Right lobe of liver (tissue), 6 donors: ENCODE data around the gene FILIP1L. TPM values are rescaled to one million over a fixed set of nuclear protein-coding genes. Genes with fewer than 3 reads are reported as not detected.

Source experiments
- ATAC-seq, 4 donors: fragments of 200-7000 bp; cut with Tn5 transposase; one replicate each; pipeline ENCODE4 v1.9.1; 2020; ENCODE audit warnings: mild to moderate bottlenecking in 4 of 4, moderate library complexity in 4 of 4
- DNase-seq, 3 donors: peaks; one replicate each; pipeline ENCODE4 v3.0.0-alpha.2; 2020
- H3K27ac ChIP-seq, 3 donors: fragments of 200-600 bp; one replicate each; pipeline ENCODE4 v1.8.0; 2022
- H3K27me3 ChIP-seq, 2 donors: fragments of 200-600 bp; one replicate each; pipeline ENCODE4 v1.8.0; 2022
- H3K36me3 ChIP-seq, 4 donors: fragments of 200-600 bp; sonication (generic) in 1 of 4; one replicate each; pipeline versions ENCODE4 v1.5.1 to v1.8.0; 2017 to 2022; ENCODE audit warnings: control low read depth in 1 of 4
- H3K4me1 ChIP-seq, 4 donors: fragments of 200-600 bp; sonication (generic) in 1 of 4; one replicate each; pipeline versions ENCODE4 v1.5.1 to v1.8.0; 2017 to 2022; ENCODE audit warnings: control low read depth in 1 of 4
- H3K4me3 ChIP-seq, 3 donors: fragments of 200-600 bp; one replicate each; pipeline ENCODE4 v1.8.0; 2022
- H3K9me3 ChIP-seq, 4 donors: fragments of 200-600 bp; sonication (generic) in 1 of 4; one replicate each; pipeline versions ENCODE4 v1.5.1 to v1.8.0; 2017 to 2022; ENCODE audit warnings: control low read depth in 1 of 4
- POLR2A ChIP-seq: fragments of 450-650 bp; IDR thresholded peaks from one replicate; pipeline ENCODE4 v1.6.1; 2017; ENCODE audit warnings: antibody characterized with exemption, mild to moderate bottlenecking
- WGBS: methylation state at CpG from one replicate; pipeline ENCODE4 v1.1.6; 2018; ENCODE audit warnings: low coverage, low lambda C conversion rate; ENCODE audit not compliant: insufficient coverage; ENCODE audit errors: missing lambda C conversion rate; 5-methylcytosine and 5-hydroxymethylcytosine counted together
- intact Hi-C, 2 donors: fragments of 100-400 bp; cut with DNase I; formaldehyde crosslinking; loops; one replicate each; pipeline versions ENCODE4 v1.11.2 to v1.14.1; 2022
- total RNA-seq, 6 experiments: library from RNA; depleted of rRNA in 2 of 6; stranded (reverse); fragments of >200 nt in 2 of 6; fragmentation: NEBNext Ultra II Directional in 3 of 6; extraction: Animal tissue kit (Norgen Biotek cat#: 25700) in 3 of 6; gene quantifications; one replicate each; pipeline versions ENCODE4 v1.1.0 to v1.2.4, GENCODE V29; 2016 to 2023
- TF ChIP-seq, protein P1 (sequence below), 4 donors: fragments of 200-600 bp in 3 of 4; fragments of 450-650 bp in 1 of 4; IDR thresholded peaks; one replicate each; pipeline versions ENCODE4 v1.5.1 to v1.8.0; 2016 to 2022; ENCODE audit warnings: antibody characterized with exemption in 4 of 4, mild to moderate bottlenecking in 2 of 4
- donor health status: DM: no; HTN: yes; CAD: no.
- donor health status: DM: no; HTN: no; CAD: no.
- donor health status: DM: no; HTN: no; CAD: no.
- donor health status: DM: no; HTN: yes; CAD: no.
- donor health status: DM: no; HTN: yes; CAD: no.

The FILIP1L gene
- total RNA-seq, 6 experiments from 2014 or later: 0.97 to 10.8 (median 3.6) TPM

DNA sequence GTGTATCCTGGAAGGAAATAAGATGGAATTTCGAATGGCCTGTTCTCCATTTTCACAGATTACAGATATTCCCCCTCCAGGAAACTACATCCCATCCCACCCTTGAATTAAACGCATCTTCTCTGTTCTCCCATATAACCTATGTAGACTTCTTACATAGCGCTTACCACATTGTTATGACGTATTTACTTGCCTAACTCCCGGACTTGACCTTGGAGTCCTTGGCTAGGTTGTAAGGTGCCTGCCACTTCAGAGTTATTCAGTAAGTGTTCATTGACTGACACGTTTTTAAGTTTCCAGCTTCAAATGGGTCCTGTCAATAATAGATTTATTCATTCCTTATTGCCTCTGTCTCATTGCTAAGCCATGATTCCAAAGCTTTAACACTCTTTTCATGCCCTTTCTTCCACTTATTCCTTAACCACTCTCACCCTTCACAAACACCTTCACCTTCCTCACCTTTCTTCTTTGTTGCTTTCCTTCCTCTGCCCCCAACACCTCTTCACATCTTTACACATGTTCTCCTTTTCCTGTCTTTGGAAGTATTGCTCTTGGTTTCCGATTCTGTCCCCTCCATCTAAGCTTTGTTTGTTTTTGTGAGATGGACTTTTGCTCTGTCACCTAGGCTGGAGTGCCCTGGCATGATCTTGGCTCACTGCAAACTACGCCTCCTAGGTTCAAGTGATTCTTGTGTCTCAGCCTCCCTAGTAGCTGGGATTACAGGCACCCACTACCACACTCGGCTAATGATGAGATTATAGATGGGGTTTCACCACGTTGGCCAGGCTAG, 158.3 kb downstream of the FILIP1L start:
- Histone ChIP-seq H3K4me1 (peaks cover 0 to 34% (median 10%) of the 10 kb centered on the region in 4 donors), H3K27ac (peak overlapping the region in 1 of 3 donors; percentile 67), H3K36me3 (no peaks in the 10 kb centered on the region), H3K9me3 (no peaks in the 10 kb centered on the region), H3K27me3 (no peaks in the 10 kb centered on the region), H3K4me3 (peak overlapping the region in 2 of 3 donors; percentile 7 to 22)
- intact Hi-C loops: no loop called here
- TF ChIP-seq, protein P1, sequence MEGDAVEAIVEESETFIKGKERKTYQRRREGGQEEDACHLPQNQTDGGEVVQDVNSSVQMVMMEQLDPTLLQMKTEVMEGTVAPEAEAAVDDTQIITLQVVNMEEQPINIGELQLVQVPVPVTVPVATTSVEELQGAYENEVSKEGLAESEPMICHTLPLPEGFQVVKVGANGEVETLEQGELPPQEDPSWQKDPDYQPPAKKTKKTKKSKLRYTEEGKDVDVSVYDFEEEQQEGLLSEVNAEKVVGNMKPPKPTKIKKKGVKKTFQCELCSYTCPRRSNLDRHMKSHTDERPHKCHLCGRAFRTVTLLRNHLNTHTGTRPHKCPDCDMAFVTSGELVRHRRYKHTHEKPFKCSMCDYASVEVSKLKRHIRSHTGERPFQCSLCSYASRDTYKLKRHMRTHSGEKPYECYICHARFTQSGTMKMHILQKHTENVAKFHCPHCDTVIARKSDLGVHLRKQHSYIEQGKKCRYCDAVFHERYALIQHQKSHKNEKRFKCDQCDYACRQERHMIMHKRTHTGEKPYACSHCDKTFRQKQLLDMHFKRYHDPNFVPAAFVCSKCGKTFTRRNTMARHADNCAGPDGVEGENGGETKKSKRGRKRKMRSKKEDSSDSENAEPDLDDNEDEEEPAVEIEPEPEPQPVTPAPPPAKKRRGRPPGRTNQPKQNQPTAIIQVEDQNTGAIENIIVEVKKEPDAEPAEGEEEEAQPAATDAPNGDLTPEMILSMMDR (IDR thresholded peaks at IDR 0.05): no peak
- peak; percentile 46 to 79 (median 60) for ATAC-seq
- WGBS: 55% methylated on average over 9 of the region's 10 CpGs
- DNase-seq: no peak

DNA sequence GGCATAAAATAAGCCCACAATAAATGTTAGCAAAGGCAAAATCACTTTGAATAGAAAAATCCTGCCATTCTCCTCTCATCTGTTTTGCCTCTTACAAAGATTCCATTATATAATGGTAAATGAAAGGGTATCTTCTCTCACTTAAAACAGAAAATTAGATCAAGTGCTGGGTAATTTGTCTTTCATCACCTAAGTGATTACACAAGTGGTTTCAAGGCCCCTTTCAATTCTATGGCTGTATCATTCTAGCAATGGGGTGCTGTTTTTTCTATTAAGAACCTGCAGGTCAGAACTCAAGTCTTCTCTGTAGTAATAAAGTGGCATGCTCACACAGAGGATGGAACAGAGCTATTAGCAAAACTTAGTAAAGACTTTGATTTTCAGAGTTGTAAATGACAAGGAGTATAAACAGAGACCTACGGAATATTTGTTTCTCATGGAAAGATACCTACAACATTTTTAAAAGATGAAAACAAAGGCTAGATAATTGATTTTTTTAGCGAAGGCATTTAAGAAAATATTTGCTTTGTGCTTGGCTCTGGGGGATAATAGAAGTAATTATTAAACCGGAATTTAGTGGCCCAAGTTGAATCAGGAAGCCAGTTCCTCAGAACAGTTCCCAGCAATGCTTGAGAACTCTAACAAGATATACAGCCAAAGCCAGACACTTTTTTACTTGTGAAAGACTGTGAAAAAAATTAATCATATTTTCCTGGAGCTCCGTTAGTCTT, 159.2 kb downstream of the FILIP1L start:
- Histone ChIP-seq H3K27ac (peak overlapping the region in 2 of 3 donors; percentile 8 to 67), H3K4me3 (peak overlapping the region in 2 of 3 donors; percentile 7 to 22), H3K27me3 (no peaks in the 10 kb centered on the region), H3K9me3 (no peaks in the 10 kb centered on the region), H3K36me3 (no peaks in the 10 kb centered on the region), H3K4me1 (peaks cover 0 to 28% (median 10%) of the 10 kb centered on the region in 4 donors)
- ATAC-seq (peak; percentile 53 to 86 (median 78)), DNase-seq (no peak)
- 27% methylated on average over 4 of the region's 4 CpGs for WGBS
- TF ChIP-seq, protein P1 (IDR thresholded peaks at IDR 0.05): no peak
- TF ChIP-seq POLR2A: no peak
- intact Hi-C loops: no loop called here

DNA sequence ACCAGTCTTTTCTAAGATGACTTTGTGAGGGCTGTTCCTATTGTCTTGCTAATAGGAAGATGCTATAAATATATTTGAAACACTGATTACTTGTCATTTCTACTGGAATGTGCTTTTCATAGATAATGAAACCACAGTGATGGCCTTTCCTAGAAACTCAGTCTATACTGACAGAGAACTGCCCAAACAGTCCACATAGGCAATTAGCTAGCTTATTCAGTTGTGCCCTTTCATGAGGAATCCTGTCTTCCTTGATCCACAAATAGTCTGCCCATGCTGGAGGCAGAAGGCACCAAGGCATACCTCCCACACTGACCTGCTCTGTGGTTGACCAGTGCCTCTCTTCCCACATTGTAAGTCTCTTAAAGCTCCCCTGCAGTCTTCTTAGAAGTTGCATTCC, 160.7 kb downstream of the FILIP1L start:
- intact Hi-C loops: no loop called here
- TF ChIP-seq POLR2A: no peak
- TF ChIP-seq, protein P1 (IDR thresholded peaks at IDR 0.05): no peak
- H3K4me1 ChIP-seq: peaks cover 0 to 28% (median 10%) of the 10 kb centered on the region in 4 donors

DNA sequence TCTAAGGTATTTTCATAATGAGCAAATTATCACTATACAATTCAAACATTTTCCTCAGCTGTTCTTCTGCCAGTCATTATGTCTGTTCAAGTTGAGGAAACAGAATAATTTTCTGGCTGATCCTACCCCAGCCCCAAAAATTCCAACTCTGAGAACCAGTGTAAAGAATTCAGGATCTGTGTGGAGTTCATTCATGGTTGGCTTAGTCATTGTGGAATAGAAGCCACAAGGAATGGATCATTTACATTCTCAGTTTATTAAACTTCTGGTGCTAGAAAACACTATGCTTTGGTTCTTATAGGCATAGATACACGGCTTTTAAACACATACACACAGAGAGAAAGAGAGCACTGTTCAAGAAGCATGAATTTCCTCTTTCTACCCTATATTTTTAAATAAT, 162.0 kb downstream of the FILIP1L start:
- Histone ChIP-seq H3K9me3 (no peaks in the 10 kb centered on the region), H3K27ac (no peak overlapping the region), H3K4me3 (no peak overlapping the region), H3K36me3 (no peaks in the 10 kb centered on the region), H3K4me1 (peaks cover 0 to 28% (median 10%) of the 10 kb centered on the region in 4 donors), H3K27me3 (no peaks in the 10 kb centered on the region)
- TF ChIP-seq, protein P1 (IDR thresholded peaks at IDR 0.05): no peak
- TF ChIP-seq POLR2A: no peak
- DNase-seq (no peak), ATAC-seq (no peak)
- WGBS: 100% methylated on average over 1 of the region's 1 CpG
- intact Hi-C loops: no loop called here

More for the DNA sequence above, 160.7 kb downstream of the FILIP1L start:
- no peaks in the 10 kb centered on the region for H3K9me3 ChIP-seq
- no peaks in the 10 kb centered on the region for H3K27me3 ChIP-seq
- DNase-seq (no peak), ATAC-seq (no peak)
- no peak overlapping the region for H3K4me3 ChIP-seq
- H3K27ac ChIP-seq: no peak overlapping the region
- no peaks in the 10 kb centered on the region for H3K36me3 ChIP-seq
